GM12878 (cell line): ENCODE measurements around the gene CIAO1. TPM values are rescaled to one million over a fixed set of nuclear protein-coding genes. Genes with fewer than 3 reads are reported as not detected.
A peak's percentile ranks its signal among the peaks of the same experiment; 100 is the strongest.

ENCODE experiments used
- CTCF ChIP-seq, 3 experiments: IDR thresholded peaks in 2 of 3; conservative IDR thresholded peaks in 1 of 3; 2 replicates each; pipeline ENCODE4 v1.5.1; 2011; ENCODE audit warnings: low read depth in 3 of 3, low read length in 3 of 3, mild to moderate bottlenecking in 3 of 3, control low read depth in 2 of 3, moderate library complexity in 2 of 3, inconsistent platforms in 1 of 3, mixed read lengths in 1 of 3; ENCODE audit not compliant: control insufficient read depth in 2 of 3, insufficient read depth in 1 of 3; ENCODE audit errors: extremely low read depth in 1 of 3
- EZH2 ChIP-seq: IDR thresholded peaks from 2 replicates; pipeline ENCODE4 v1.6.1; 2012; ENCODE audit warnings: low read depth, mild to moderate bottlenecking, control low read depth, inconsistent platforms, low read length, borderline replicate concordance; ENCODE audit not compliant: control insufficient read depth
- JUND ChIP-seq: IDR thresholded peaks from 2 replicates; pipeline ENCODE4 v1.6.1; 2012; ENCODE audit warnings: low read depth, mild to moderate bottlenecking, low read length, improper control_type of control experiment, moderate library complexity
- NBN ChIP-seq: fragments of 450-650 bp; IDR thresholded peaks from 2 replicates; pipeline ENCODE4 v1.6.1; 2016
- NR2C1 ChIP-seq: fragments of 450-650 bp; IDR thresholded peaks from 2 replicates; pipeline ENCODE4 v1.6.1; 2017; ENCODE audit warnings: antibody characterized with exemption, mild to moderate bottlenecking, moderate library complexity
- PKNOX1 ChIP-seq: fragments of 450-650 bp; IDR thresholded peaks from 2 replicates; pipeline ENCODE4 v1.6.1; 2016; ENCODE audit warnings: mild to moderate bottlenecking
- SMARCA5 ChIP-seq: fragments of 450-650 bp; IDR thresholded peaks from 2 replicates; pipeline ENCODE4 v1.6.1; 2017; ENCODE audit warnings: mild to moderate bottlenecking
- SREBF1 ChIP-seq: IDR thresholded peaks from 2 replicates; pipeline ENCODE4 v1.6.1; 2012; ENCODE audit warnings: mild to moderate bottlenecking, low read length
- YY1 ChIP-seq: IDR thresholded peaks from 2 replicates; pipeline ENCODE4 v1.6.1; 2011; ENCODE audit warnings: low read depth, mild to moderate bottlenecking, low read length
- ZNF207 ChIP-seq: fragments of 450-650 bp; IDR thresholded peaks from 2 replicates; pipeline ENCODE4 v1.6.1; 2014; ENCODE audit warnings: antibody characterized with exemption, mild to moderate bottlenecking, borderline replicate concordance
- polyA plus RNA-seq, 11 experiments: library from polyadenylated mRNA; depleted of rRNA in 4 of 11; unstranded in 6 of 11; stranded (reverse) in 5 of 11; fragments of >200 nt; fragmentation: Nextera tagmentation in 4 of 11; fragmentation: Illumina TruSeq in 1 of 11; extraction: Ambion mirVana in 4 of 11; extraction: Trizol in 1 of 11; gene quantifications; 1 replicate in 1 of 11; 2 replicates in 10 of 11; pipeline versions ENCODE4 v1.2.1 to v1.2.3, GENCODE V29; 2011 to 2016; ENCODE audit warnings: inconsistent platforms in 2 of 11, missing spikeins in 2 of 11, low read depth in 1 of 11
- total RNA-seq, 4 experiments: library from RNA; depleted of rRNA in 3 of 4; stranded (reverse); fragments of >200 nt in 3 of 4; fragmentation: Illumina TruSeq in 1 of 4; extraction: Trizol in 1 of 4; gene quantifications; 2 replicates each; pipeline versions ENCODE4 v1.2.1 to v1.2.3, GENCODE V29; 2013 to 2021

Gene CIAO1
- total and polyA plus RNA-seq, 10 of the 15 experiments (the other 5 are each of a cell fraction or from before 2014, with no cell fraction given), result 8.3 to 89.4 (median 63.4) TPM

DNA sequence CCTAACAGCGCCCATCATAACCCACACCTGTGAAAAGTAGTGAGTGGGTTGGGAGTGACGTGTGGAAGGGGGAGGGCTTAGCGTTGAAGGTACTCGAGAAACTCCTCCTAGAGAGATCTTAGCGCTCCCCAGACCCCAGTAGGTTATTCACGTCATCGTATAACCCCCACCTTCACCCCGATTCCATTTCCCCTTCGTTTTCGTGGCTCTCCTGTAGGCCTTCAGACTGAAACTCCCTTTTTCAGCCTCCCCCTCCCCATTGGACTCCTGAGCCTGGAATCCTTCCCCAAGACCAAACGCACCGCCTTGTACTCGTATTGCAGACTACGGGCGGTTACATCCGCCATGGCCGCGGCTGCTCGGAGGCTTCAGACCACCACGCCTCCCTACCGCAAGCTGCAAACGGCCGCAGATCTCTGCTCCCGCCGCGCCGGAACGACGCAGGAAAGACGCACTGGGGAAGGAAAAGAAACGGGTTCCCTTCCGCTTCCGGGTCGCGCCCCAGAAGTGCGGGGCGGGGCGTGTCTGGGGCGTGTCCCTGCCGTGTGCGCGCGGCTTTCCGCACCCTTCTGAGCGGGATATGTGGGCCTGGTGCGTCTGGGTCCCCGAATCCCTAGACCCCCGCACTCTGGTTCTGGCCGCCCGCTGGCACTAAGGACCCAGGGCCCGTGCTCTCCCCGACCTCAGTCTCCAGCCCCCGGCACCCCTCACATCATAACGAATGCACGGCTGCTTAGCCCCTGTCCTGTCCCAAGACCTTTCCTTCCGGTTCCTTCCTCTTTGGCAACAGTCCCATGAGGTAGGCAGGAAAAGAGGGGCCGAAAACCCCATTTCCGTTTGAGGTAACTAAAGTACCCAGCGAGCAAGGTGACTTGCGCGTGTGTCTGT, 39.3 kb downstream of the CIAO1 start, which contains the start of gene SNRNP200 (continued):
- TF ChIP-seq SMARCA5 (no peak), ZNF207 (peak; percentile 81; the same call in 1 of the 2 replicates), NBN (peak; percentile 77; the same call in 1 of the 2 replicates), CTCF (IDR thresholded peaks at IDR 0.05 in 2 of 3, conservative IDR thresholded peaks at IDR 0.05 in 1 of 3; ENCODE audit: control insufficient read depth in 2 of 3, extremely low read depth in 1 of 3, insufficient read depth in 1 of 3, low read depth in 3 of 3, low read length in 3 of 3) (no peak), SREBF1 (0 out of 2 replicates have a peak, but pooled peaks have one; percentile 25), EZH2 (no peak), YY1 (peak; percentile 79), JUND (0 out of 2 replicates have a peak, but pooled peaks have one; percentile 23), PKNOX1 (peak; percentile 84), NR2C1 (peak; percentile 99)
